Measurements from ENCODE around the gene AP1S1. TPM values are rescaled to one million over a fixed set of nuclear protein-coding genes. Genes with fewer than 3 reads are reported as not detected.

Gene AP1S1
- total RNA-seq, 1 donor from 2014 or later, result 45.6 TPM

DNA sequence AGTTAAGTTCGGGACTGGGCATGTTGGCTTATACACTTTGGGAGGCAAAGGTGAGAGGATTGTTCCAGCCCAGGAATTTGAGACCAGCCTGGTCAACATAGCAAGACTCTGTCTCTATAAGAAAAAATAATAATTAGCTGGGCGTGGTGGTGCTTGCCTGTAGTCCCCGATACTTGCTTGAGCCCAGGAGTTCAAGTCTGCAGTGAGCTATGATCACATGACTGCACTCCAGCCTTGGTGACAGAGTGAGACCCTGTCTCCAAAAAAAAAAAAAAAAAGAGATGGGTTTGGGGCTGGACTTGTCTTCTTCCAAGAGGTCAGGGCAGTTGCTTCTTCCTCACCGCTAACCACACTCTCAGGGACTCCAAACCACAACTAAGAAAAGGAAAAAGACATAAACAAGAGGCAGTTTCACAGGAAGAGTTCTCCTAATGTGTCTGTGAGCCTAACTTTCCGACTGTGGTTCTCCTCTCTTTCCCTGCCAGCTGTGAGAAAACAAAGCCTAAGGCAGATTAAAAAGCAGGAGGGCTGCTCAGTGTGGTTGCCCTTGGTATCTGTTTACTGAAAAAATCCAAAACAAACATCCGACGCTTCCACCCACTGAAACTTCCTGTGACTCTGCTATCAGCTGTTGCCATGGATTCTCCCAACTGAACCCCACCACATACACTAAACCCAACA lies 29.8 kb upstream of the AP1S1 start:
- DNase-seq (ENCODE audit: low spot score), result peak; percentile 34
- no peaks in the 10 kb centered on the region for H3K36me3 Mint-ChIP-seq (ENCODE audit: low read depth, unreplicated experiment)
- H3K27me3 Mint-ChIP-seq (ENCODE audit: unreplicated experiment), result peaks cover 13% of the 10 kb centered on the region
- peak overlapping the region; percentile 78 for H3K4me3 Mint-ChIP-seq (ENCODE audit: unreplicated experiment)
- H3K27ac Mint-ChIP-seq (ENCODE audit: unreplicated experiment), result peak overlapping the region; percentile 99
- H3K9me3 Mint-ChIP-seq (ENCODE audit: unreplicated experiment), result no peaks in the 10 kb centered on the region
- peaks cover 31% of the 10 kb centered on the region for H3K4me1 Mint-ChIP-seq (ENCODE audit: unreplicated experiment)
- TF ChIP-seq, protein P1, sequence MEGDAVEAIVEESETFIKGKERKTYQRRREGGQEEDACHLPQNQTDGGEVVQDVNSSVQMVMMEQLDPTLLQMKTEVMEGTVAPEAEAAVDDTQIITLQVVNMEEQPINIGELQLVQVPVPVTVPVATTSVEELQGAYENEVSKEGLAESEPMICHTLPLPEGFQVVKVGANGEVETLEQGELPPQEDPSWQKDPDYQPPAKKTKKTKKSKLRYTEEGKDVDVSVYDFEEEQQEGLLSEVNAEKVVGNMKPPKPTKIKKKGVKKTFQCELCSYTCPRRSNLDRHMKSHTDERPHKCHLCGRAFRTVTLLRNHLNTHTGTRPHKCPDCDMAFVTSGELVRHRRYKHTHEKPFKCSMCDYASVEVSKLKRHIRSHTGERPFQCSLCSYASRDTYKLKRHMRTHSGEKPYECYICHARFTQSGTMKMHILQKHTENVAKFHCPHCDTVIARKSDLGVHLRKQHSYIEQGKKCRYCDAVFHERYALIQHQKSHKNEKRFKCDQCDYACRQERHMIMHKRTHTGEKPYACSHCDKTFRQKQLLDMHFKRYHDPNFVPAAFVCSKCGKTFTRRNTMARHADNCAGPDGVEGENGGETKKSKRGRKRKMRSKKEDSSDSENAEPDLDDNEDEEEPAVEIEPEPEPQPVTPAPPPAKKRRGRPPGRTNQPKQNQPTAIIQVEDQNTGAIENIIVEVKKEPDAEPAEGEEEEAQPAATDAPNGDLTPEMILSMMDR (IDR thresholded peaks at IDR 0.05; ENCODE audit: unreplicated experiment), result no peak

DNA sequence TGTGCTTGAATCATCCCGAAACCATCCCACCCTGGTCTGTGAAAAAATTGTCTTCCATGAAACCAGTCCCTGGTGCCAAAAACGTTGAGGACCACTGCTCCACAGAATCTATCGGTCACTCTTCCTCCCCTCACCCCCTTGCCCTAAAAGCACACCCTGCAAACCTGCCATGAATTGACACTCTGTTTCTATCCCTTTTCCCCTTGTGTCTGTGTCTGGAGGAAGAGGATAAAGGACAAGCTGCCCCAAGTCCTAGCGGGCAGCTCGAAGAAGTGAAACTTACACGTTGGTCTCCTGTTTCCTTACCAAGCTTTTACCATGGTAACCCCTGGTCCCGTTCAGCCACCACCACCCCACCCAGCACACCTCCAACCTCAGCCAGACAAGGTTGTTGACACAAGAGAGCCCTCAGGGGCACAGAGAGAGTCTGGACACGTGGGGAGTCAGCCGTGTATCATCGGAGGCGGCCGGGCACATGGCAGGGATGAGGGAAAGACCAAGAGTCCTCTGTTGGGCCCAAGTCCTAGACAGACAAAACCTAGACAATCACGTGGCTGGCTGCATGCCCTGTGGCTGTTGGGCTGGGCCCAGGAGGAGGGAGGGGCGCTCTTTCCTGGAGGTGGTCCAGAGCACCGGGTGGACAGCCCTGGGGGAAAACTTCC lies 28.2 kb upstream of the AP1S1 start:
- Mint-ChIP-seq H3K36me3 (ENCODE audit: low read depth, unreplicated experiment) (no peaks in the 10 kb centered on the region), H3K27me3 (ENCODE audit: unreplicated experiment) (peaks cover 13% of the 10 kb centered on the region), H3K27ac (ENCODE audit: unreplicated experiment) (peak overlapping the region; percentile 94), H3K4me3 (ENCODE audit: unreplicated experiment) (no peak overlapping the region), H3K9me3 (ENCODE audit: unreplicated experiment) (no peaks in the 10 kb centered on the region), H3K4me1 (ENCODE audit: unreplicated experiment) (peaks cover 31% of the 10 kb centered on the region)
- DNase-seq (ENCODE audit: low spot score), result no peak
- TF ChIP-seq, protein P1 (IDR thresholded peaks at IDR 0.05; ENCODE audit: unreplicated experiment), result no peak

DNA sequence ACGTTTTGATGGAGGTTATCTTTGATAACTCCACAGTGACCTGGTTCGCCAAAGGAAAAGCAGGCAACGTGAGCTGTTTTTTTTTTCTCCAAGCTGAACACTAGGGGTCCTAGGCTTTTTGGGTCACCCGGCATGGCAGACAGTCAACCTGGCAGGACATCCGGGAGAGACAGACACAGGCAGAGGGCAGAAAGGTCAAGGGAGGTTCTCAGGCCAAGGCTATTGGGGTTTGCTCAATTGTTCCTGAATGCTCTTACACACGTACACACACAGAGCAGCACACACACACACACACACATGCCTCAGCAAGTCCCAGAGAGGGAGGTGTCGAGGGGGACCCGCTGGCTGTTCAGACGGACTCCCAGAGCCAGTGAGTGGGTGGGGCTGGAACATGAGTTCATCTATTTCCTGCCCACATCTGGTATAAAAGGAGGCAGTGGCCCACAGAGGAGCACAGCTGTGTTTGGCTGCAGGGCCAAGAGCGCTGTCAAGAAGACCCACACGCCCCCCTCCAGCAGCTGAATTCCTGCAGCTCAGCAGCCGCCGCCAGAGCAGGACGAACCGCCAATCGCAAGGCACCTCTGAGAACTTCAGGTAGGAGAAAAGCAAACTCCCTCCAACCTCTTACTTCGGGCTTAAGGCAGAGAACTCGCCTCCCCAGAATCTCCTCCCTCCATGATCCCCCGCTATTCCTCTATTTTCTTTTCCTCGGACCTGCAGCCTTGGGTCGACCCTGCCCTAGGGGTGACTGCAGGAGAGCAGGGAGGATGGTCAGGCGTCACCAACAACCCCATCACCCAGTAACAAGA lies 27.4 kb upstream of the AP1S1 start, which contains the start of gene SERPINE1:
Gene SERPINE1, plus strand, starts transcription at position 454 of the 809 bp plus-strand sequence. CDS start 1,290 bp downstream, outside the sequence.
- TF ChIP-seq, protein P1 (IDR thresholded peaks at IDR 0.05; ENCODE audit: unreplicated experiment), result no peak
- peaks cover 30% of the 10 kb centered on the region for H3K4me1 Mint-ChIP-seq (ENCODE audit: unreplicated experiment)
- H3K4me3 Mint-ChIP-seq (ENCODE audit: unreplicated experiment), result no peak within 1 kb of the TSS
- peak; percentile 41 for DNase-seq (ENCODE audit: low spot score)
- H3K36me3 Mint-ChIP-seq (ENCODE audit: low read depth, unreplicated experiment), result no peaks in the 10 kb centered on the region
- no peaks in the 10 kb centered on the region for H3K9me3 Mint-ChIP-seq (ENCODE audit: unreplicated experiment)
- peak within 1 kb of the TSS; percentile 94 for H3K27ac Mint-ChIP-seq (ENCODE audit: unreplicated experiment)
- H3K27me3 Mint-ChIP-seq (ENCODE audit: unreplicated experiment), result peaks cover 13% of the 10 kb centered on the region

DNA sequence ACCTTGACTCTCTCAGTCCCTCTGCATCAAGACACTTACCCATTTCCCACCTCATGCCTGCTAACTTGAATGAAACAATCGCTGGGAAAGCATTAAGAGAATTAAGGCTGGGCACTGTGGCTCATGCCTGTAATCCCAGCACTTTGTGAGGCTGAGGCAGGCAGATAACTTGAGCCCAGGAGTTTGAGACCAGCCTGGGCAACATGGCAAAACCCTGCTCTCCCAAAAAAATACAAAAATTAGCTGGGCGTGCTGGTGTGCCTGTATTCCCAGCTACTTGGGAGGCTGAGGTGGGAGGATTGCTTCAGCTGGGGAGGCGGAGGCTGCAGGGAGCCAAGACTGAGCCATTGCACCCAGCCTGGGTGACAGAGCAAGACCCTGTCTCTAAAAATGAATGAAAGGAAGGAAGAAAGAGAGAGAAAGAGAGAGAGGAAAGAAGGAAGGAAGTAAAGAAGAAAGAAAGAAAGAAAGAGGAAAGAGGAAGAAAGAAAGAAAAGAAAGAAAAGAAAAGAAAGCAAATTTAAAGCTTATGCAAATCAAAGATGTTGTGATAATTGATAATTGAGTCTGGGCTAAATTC lies 26.7 kb upstream of the AP1S1 start:
- H3K4me1 Mint-ChIP-seq (ENCODE audit: unreplicated experiment), result peaks cover 23% of the 10 kb centered on the region
- H3K4me3 Mint-ChIP-seq (ENCODE audit: unreplicated experiment), result no peak overlapping the region
- TF ChIP-seq, protein P1 (IDR thresholded peaks at IDR 0.05; ENCODE audit: unreplicated experiment), result no peak

More for the DNA sequence above, 26.7 kb upstream of the AP1S1 start:
- H3K9me3 Mint-ChIP-seq (ENCODE audit: unreplicated experiment), result no peaks in the 10 kb centered on the region
- H3K27ac Mint-ChIP-seq (ENCODE audit: unreplicated experiment), result no peak overlapping the region
- H3K36me3 Mint-ChIP-seq (ENCODE audit: low read depth, unreplicated experiment), result no peaks in the 10 kb centered on the region
- peaks cover 10% of the 10 kb centered on the region for H3K27me3 Mint-ChIP-seq (ENCODE audit: unreplicated experiment)
- DNase-seq (ENCODE audit: low spot score), result no peak
